OCI-LY7 (cell line): Measurements from ENCODE around the gene KIF4B.

Source experiments
- CTCF ChIP-seq: fragments of 200-600 bp; sonication (generic); conservative IDR thresholded peaks from 2 replicates; pipeline ENCODE4 v1.5.1; 2014; ENCODE audit warnings: mild to moderate bottlenecking, antibody characterized with exemption, low read length, moderate library complexity, mixed read lengths
- EZH2phosphoT487 ChIP-seq: fragments of 200-600 bp; sonication (generic); IDR thresholded peaks from 2 replicates; pipeline ENCODE4 v1.6.1; 2018; ENCODE audit warnings: low read depth, borderline replicate concordance, mild to moderate bottlenecking, mixed run types, antibody characterized with exemption, low read length, moderate library complexity, mixed read lengths

- TF ChIP-seq CTCF (no peak), EZH2phosphoT487 (no peak)
These were observed 42.1 kb upstream of the KIF4B start for GRCh38 chr5:154971501-154971900.
